ENCODE results near the gene BANF2.

DNA sequence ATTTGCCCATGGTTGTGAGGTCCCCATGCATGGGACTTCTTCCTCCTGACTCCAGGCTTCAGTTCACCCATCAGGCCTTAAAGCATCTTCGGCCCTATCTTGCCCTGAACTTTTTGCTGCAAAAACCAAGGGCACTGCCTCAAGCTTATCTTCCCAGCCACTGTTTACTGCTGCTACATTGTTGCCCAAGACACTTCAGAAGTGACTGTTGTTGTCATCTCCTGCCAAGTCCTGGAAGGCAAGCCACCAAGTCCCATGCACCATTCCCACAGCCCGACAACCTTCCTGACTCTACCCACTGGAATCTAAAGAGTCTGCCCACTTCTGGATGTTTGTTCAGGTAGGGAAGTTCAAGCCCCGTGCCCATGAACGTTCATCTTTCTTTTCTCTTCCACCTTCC is 12.4 kb downstream of the BANF2 start:
- TF ChIP-seq, protein P1, sequence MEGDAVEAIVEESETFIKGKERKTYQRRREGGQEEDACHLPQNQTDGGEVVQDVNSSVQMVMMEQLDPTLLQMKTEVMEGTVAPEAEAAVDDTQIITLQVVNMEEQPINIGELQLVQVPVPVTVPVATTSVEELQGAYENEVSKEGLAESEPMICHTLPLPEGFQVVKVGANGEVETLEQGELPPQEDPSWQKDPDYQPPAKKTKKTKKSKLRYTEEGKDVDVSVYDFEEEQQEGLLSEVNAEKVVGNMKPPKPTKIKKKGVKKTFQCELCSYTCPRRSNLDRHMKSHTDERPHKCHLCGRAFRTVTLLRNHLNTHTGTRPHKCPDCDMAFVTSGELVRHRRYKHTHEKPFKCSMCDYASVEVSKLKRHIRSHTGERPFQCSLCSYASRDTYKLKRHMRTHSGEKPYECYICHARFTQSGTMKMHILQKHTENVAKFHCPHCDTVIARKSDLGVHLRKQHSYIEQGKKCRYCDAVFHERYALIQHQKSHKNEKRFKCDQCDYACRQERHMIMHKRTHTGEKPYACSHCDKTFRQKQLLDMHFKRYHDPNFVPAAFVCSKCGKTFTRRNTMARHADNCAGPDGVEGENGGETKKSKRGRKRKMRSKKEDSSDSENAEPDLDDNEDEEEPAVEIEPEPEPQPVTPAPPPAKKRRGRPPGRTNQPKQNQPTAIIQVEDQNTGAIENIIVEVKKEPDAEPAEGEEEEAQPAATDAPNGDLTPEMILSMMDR (IDR thresholded peaks at IDR 0.05): no peak
- TF ChIP-seq POLR2A (IDR thresholded peaks at IDR 0.05) (no peak), POLR2AphosphoS5 (IDR thresholded peaks at IDR 0.05) (no peak)
